ENCODE data around the gene RTEL1.

RTEL1 gene

DNA sequence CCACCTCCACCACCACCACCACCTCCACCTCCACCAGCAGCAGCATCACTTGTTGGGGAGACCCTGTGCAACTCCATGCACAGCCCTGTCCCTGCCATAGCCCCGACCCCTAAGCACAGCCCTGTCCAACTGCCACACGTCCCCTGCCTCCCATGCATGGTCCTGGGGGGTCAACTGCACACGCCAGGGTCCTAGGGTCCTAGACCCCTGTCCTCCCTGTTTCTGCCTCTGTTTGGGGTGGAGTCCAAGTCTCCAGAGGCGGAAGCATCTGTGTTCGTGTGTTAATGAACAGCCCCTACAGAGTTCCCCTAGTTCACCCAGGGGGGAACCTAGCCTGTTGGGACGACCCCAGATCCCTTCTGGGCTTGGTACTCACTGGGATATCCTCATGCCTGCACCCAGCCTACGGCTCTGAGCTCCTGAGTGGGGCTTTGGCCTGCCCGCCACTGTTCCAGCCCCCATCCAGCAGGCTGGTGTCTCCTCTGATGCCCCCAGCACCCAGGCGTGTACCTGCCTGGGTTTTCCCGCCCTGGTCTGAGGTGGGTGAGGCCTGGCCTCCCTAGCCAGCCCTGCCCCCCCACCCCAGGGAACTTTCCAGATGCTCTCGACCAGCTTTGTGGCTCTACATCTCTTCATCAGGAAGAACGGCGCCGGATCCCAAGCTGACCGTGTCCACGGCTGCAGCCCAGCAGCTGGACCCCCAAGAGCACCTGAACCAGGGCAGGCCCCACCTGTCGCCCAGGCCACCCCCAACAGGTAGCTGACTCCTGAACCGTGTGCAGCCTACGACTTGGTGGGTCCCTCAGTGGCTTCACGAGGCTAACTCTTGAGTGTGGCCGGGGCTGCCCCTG, 35.8 kb downstream of the RTEL1 start:
- TF ChIP-seq OSR1 (CRISPR knock-in tag; IDR thresholded peaks at IDR 0.05) (no peak), ZC3H10 (CRISPR knock-in tag; IDR thresholded peaks at IDR 0.05) (no peak), ESRRG (CRISPR knock-in tag; IDR thresholded peaks at IDR 0.05) (no peak), CSDC2 (CRISPR knock-in tag; IDR thresholded peaks at IDR 0.05) (no peak), GLIS3 (CRISPR knock-in tag; IDR thresholded peaks at IDR 0.05) (no peak), ZFP3 (CRISPR knock-in tag; IDR thresholded peaks at IDR 0.05) (no peak), ARNTL (CRISPR knock-in tag; IDR thresholded peaks at IDR 0.05; ENCODE audit: borderline replicate concordance, low read depth) (no peak), ZNF565 (CRISPR knock-in tag; conservative IDR thresholded peaks at IDR 0.05; ENCODE audit: low read depth) (no peak), PPARA (CRISPR knock-in tag; IDR thresholded peaks at IDR 0.05; ENCODE audit: borderline replicate concordance) (no peak)
- TF ChIP-seq, protein P1, sequence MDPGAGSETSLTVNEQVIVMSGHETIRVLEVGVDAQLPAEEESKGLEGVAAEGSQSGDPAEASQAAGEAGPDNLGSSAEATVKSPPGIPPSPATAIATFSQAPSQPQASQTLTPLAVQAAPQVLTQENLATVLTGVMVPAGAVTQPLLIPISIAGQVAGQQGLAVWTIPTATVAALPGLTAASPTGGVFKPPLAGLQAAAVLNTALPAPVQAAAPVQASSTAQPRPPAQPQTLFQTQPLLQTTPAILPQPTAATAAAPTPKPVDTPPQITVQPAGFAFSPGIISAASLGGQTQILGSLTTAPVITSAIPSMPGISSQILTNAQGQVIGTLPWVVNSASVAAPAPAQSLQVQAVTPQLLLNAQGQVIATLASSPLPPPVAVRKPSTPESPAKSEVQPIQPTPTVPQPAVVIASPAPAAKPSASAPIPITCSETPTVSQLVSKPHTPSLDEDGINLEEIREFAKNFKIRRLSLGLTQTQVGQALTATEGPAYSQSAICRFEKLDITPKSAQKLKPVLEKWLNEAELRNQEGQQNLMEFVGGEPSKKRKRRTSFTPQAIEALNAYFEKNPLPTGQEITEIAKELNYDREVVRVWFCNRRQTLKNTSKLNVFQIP (CRISPR knock-in tag; IDR thresholded peaks at IDR 0.05; ENCODE audit: borderline replicate concordance, low read depth), result no peak
- no peak for ATAC-seq

DNA sequence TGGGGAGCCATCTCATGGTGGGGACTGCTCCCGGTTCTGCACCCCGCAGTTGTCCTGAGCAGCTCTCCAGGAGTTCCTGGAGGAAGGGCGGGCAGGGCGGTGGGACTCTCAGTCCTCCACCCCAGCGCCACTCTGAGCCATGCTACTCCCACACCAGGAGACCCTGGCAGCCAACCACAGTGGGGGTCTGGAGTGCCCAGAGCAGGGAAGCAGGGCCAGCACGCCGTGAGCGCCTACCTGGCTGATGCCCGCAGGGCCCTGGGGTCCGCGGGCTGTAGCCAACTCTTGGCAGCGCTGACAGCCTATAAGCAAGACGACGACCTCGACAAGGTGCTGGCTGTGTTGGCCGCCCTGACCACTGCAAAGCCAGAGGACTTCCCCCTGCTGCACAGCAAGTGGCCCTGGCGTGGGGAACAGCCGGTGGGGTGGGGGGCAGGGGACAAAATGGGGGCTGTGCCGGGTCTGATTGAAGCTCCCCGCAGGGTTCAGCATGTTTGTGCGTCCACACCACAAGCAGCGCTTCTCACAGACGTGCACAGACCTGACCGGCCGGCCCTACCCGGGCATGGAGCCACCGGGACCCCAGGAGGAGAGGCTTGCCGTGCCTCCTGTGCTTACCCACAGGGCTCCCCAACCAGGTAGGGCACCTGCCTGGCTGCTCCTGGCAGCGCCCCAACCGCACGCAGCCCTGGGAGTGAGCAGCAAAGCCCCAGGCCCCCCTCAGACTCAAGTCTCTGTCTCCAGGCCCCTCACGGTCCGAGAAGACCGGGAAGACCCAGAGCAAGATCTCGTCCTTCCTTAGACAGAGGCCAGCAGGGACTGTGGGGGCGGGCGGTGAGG, 36.7 kb downstream of the RTEL1 start:
- TF ChIP-seq ZNF8 (CRISPR knock-in tag; IDR thresholded peaks at IDR 0.05), result no peak
- TF ChIP-seq, protein P1 (CRISPR knock-in tag; IDR thresholded peaks at IDR 0.05; ENCODE audit: borderline replicate concordance, low read depth), result no peak
- no peak for TF ChIP-seq SNAI2 (CRISPR knock-in tag; IDR thresholded peaks at IDR 0.05)
- TF ChIP-seq ZNF70 (CRISPR knock-in tag; IDR thresholded peaks at IDR 0.05), result no peak
- TF ChIP-seq ESRRG (CRISPR knock-in tag; IDR thresholded peaks at IDR 0.05), result no peak
- TF ChIP-seq ZFP30 (CRISPR knock-in tag; IDR thresholded peaks at IDR 0.05), result no peak
- TF ChIP-seq ZNF565 (CRISPR knock-in tag; conservative IDR thresholded peaks at IDR 0.05; ENCODE audit: low read depth), result no peak
- TF ChIP-seq TOX (CRISPR knock-in tag; IDR thresholded peaks at IDR 0.05; ENCODE audit: borderline replicate concordance), result no peak
- no peak for TF ChIP-seq CREB5 (CRISPR knock-in tag; IDR thresholded peaks at IDR 0.05; ENCODE audit: low read depth)
- TF ChIP-seq, protein P2, sequence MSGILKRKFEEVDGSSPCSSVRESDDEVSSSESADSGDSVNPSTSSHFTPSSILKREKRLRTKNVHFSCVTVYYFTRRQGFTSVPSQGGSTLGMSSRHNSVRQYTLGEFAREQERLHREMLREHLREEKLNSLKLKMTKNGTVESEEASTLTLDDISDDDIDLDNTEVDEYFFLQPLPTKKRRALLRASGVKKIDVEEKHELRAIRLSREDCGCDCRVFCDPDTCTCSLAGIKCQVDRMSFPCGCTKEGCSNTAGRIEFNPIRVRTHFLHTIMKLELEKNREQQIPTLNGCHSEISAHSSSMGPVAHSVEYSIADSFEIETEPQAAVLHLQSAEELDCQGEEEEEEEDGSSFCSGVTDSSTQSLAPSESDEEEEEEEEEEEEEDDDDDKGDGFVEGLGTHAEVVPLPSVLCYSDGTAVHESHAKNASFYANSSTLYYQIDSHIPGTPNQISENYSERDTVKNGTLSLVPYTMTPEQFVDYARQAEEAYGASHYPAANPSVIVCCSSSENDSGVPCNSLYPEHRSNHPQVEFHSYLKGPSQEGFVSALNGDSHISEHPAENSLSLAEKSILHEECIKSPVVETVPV (CRISPR knock-in tag; IDR thresholded peaks at IDR 0.05), result no peak
- TF ChIP-seq GLIS3 (CRISPR knock-in tag; IDR thresholded peaks at IDR 0.05), result no peak
- TF ChIP-seq TCF4 (CRISPR knock-in tag; IDR thresholded peaks at IDR 0.05; ENCODE audit: borderline replicate concordance), result no peak
- TF ChIP-seq ZC3H10 (CRISPR knock-in tag; IDR thresholded peaks at IDR 0.05), result no peak
- no peak for TF ChIP-seq ZFP3 (CRISPR knock-in tag; IDR thresholded peaks at IDR 0.05)
- no peak for TF ChIP-seq PPARA (CRISPR knock-in tag; IDR thresholded peaks at IDR 0.05; ENCODE audit: borderline replicate concordance)
- TF ChIP-seq ISL1 (CRISPR knock-in tag; IDR thresholded peaks at IDR 0.05), result no peak
- TF ChIP-seq OSR1 (CRISPR knock-in tag; IDR thresholded peaks at IDR 0.05), result no peak
- TF ChIP-seq, protein P3, sequence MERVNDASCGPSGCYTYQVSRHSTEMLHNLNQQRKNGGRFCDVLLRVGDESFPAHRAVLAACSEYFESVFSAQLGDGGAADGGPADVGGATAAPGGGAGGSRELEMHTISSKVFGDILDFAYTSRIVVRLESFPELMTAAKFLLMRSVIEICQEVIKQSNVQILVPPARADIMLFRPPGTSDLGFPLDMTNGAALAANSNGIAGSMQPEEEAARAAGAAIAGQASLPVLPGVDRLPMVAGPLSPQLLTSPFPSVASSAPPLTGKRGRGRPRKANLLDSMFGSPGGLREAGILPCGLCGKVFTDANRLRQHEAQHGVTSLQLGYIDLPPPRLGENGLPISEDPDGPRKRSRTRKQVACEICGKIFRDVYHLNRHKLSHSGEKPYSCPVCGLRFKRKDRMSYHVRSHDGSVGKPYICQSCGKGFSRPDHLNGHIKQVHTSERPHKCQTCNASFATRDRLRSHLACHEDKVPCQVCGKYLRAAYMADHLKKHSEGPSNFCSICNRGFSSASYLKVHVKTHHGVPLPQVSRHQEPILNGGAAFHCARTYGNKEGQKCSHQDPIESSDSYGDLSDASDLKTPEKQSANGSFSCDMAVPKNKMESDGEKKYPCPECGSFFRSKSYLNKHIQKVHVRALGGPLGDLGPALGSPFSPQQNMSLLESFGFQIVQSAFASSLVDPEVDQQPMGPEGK (CRISPR knock-in tag; IDR thresholded peaks at IDR 0.05; ENCODE audit: borderline replicate concordance), result no peak
- TF ChIP-seq CSDC2 (CRISPR knock-in tag; IDR thresholded peaks at IDR 0.05), result no peak
- no peak for ATAC-seq

Data from SK-N-SH treated with all-trans-retinoic acid at 6 μM for 48 hours (cell line).